GM12875 (cell line): ENCODE measurements around the gene FRS2.

Source experiments
- H3K4me3 ChIP-seq: one replicate; pipeline ENCODE4 v1.5.1; 2011; ENCODE audit warnings: low read depth, low read length, control low read depth
- CTCF ChIP-seq: IDR thresholded peaks from 2 replicates; pipeline ENCODE4 v1.5.1; 2011; ENCODE audit warnings: low read depth, mild to moderate bottlenecking, control low read depth, inconsistent platforms, low read length, moderate library complexity, borderline replicate concordance; ENCODE audit not compliant: insufficient read depth

FRS2 gene

DNA sequence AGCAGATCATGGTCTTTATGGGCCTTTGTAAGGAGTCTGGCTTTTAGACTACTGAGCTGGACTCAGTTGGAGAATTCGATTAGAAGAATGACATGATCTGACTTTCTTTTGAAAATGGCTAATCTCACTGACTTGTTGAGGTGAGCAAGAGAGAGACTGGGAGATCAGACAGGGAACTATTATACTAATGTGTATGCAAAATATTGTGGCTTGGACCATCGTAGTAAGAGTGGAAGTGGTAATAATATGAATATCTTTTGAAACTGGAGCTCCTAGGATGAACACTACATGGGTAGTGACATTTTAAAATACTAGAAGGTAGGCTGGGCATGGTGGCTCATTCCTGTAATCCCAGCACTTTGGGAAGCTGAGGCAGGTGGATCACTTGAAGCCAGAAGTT lies 58.8 kb downstream of the FRS2 start:
- no peak for TF ChIP-seq CTCF
- no peak overlapping the region for H3K4me3 ChIP-seq

GRCh38 chr12:69533844-69534243 lies 63.7 kb downstream of the FRS2 start:
- TF ChIP-seq CTCF, result no peak
- H3K4me3 ChIP-seq, result no peak overlapping the region

GRCh38 chr12:69534389-69534822 lies 64.2 kb downstream of the FRS2 start:
- no peak overlapping the region for H3K4me3 ChIP-seq
- no peak for TF ChIP-seq CTCF

- no peak overlapping the region for H3K4me3 ChIP-seq
- no peak for TF ChIP-seq CTCF
Observed at GRCh38 chr12:69540987-69541386, 70.8 kb downstream of the FRS2 start.

- no peak for TF ChIP-seq CTCF
- no peak overlapping the region for H3K4me3 ChIP-seq
Observed at GRCh38 chr12:69544087-69544486, 73.9 kb downstream of the FRS2 start.

GRCh38 chr12:69545081-69545480 lies 74.9 kb downstream of the FRS2 start:
- no peak overlapping the region for H3K4me3 ChIP-seq
- TF ChIP-seq CTCF, result no peak

- no peak overlapping the region for H3K4me3 ChIP-seq
- TF ChIP-seq CTCF, result no peak
Observed at GRCh38 chr12:69546693-69547438, 76.7 kb downstream of the FRS2 start.
